Measurements from ENCODE around the gene ESRRA.
A peak's percentile ranks its signal among the peaks of the same experiment; 100 is the strongest.

- TF ChIP-seq POLR2A (IDR thresholded peaks at IDR 0.05) (no peak), CTCF (IDR thresholded peaks at IDR 0.05) (peak in 1 of 5 experiments; percentile 8)
Measured at GRCh38 chr11:64356498-64357411, 51.4 kb downstream of the ESRRA start.

Data from tibial nerve (tissue), 3 donors.